Astrocyte (in vitro differentiated cells and primary cell): Measurements from ENCODE around the gene WWP2.

Experiments
- CTCF ChIP-seq: IDR thresholded peaks from 2 replicates; pipeline ENCODE4 v1.5.1; 2011; ENCODE audit warnings: low read depth, mild to moderate bottlenecking, inconsistent platforms, low read length, moderate library complexity; ENCODE audit not compliant: insufficient read depth
- EZH2 ChIP-seq: IDR thresholded peaks from 2 replicates; pipeline ENCODE4 v1.6.1; 2012; ENCODE audit warnings: mild to moderate bottlenecking, low read length, inconsistent platforms; ENCODE audit not compliant: insufficient read depth

- TF ChIP-seq CTCF (no peak), EZH2 (no peak)
Observed at GRCh38 chr16:69844441-69844840, 82.3 kb downstream of the WWP2 start.
